Thyroid gland (tissue), 4 donors: ENCODE results near the gene RNASEH2A. TPM values are rescaled to one million over a fixed set of nuclear protein-coding genes. Genes with fewer than 3 reads are reported as not detected.

Experiments used
- DNase-seq, 2 donors: peaks; one replicate each; pipeline ENCODE4 v3.0.0-alpha.2; 2019
- H3K27ac ChIP-seq, 3 donors: fragments of 200-600 bp; sonication (generic); 1 replicate in 2 of 3; 2 replicates in 1 of 3; pipeline ENCODE4 v1.5.1; 2016 to 2019; ENCODE audit warnings: mild to moderate bottlenecking in 1 of 3, moderate library complexity in 1 of 3
- H3K27me3 ChIP-seq: fragments of 200-600 bp; sonication (generic); one replicate; pipeline ENCODE4 v1.5.1; 2019
- H3K36me3 ChIP-seq, 2 donors: fragments of 200-600 bp; sonication (generic); one replicate each; pipeline ENCODE4 v1.5.1; 2016 to 2019
- H3K4me1 ChIP-seq, 2 donors: fragments of 200-600 bp; sonication (generic); one replicate each; pipeline ENCODE4 v1.5.1; 2017 to 2019
- H3K4me3 ChIP-seq, 3 donors: fragments of 200-600 bp; sonication (generic); replicated peaks in 1 of 3; 1 replicate in 2 of 3; 2 replicates in 1 of 3; pipeline ENCODE4 v1.5.1; 2016; ENCODE audit warnings: mild to moderate bottlenecking in 1 of 3
- H3K9me3 ChIP-seq: fragments of 200-600 bp; sonication (generic); one replicate; pipeline ENCODE4 v1.5.1; 2017
- POLR2A ChIP-seq, 2 donors: fragments of 450-650 bp; IDR thresholded peaks; one replicate each; pipeline ENCODE4 v1.6.1; 2017; ENCODE audit warnings: antibody characterized with exemption in 2 of 2, mild to moderate bottlenecking in 2 of 2, moderate library complexity in 1 of 2
- WGBS, 2 donors: methylation state at CpG; one replicate each; pipeline ENCODE4 v1.1.5; 2017; 5-methylcytosine and 5-hydroxymethylcytosine counted together
- intact Hi-C: fragments of 100-400 bp; cut with DNase I; formaldehyde crosslinking; loops from one replicate; pipeline ENCODE4 v1.15.1; 2023
- total RNA-seq, 4 donors: library from RNA; depleted of rRNA; stranded (reverse); fragments of >200 nt; gene quantifications; one replicate each; pipeline ENCODE4 v1.2.3, GENCODE V29; 2016
- TF ChIP-seq, protein P1 (sequence below), 6 experiments: fragments of 200-600 bp in 3 of 6; fragments of 450-650 bp in 3 of 6; sonication (generic) in 3 of 6; IDR thresholded peaks; one replicate each; pipeline ENCODE4 v1.5.1; 2016 to 2019; ENCODE audit warnings: antibody characterized with exemption in 6 of 6, mild to moderate bottlenecking in 2 of 6, inconsistent platforms in 1 of 6, moderate library complexity in 1 of 6

The RNASEH2A gene
- total RNA-seq, 4 donors from 2014 or later, result 1.5 to 11.8 (median 5.4) TPM

DNA sequence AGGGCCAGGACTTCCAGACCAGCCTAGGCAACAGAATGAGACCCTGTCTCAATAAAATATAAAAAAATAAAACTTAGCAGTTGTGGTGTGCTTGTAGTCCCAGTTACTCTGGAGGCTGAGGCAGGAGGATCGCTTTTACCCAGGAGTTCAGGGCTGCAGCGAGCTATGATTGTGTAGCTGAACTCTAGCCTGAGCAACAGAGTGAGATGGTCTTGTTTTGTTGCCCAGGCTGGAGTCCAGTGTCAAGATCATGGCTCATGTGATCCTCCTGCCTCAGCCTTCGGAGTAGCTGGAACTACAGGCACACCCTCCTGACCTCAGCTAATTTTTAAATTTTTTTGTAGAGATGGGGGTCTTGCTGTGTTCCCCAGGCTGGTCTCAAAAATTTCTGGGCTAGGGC lies 19.4 kb upstream of the RNASEH2A start:
- Histone ChIP-seq H3K36me3 (peaks cover 0 to 4% of the 10 kb centered on the region in 2 donors), H3K27ac (peak overlapping the region; percentile 96 to 99 (median 96)), H3K4me1 (peaks cover 66 to 68% of the 10 kb centered on the region in 2 donors), H3K9me3 (no peaks in the 10 kb centered on the region), H3K4me3 (no peak overlapping the region), H3K27me3 (no peaks in the 10 kb centered on the region)
- intact Hi-C loops, result no loop called here
- DNase-seq, result peak in 1 of 2 donors; percentile 22
- TF ChIP-seq POLR2A (IDR thresholded peaks at IDR 0.05), result no peak
- 76 to 81% methylated on average over 3 of the region's 3 CpGs for WGBS, 2 donors

DNA sequence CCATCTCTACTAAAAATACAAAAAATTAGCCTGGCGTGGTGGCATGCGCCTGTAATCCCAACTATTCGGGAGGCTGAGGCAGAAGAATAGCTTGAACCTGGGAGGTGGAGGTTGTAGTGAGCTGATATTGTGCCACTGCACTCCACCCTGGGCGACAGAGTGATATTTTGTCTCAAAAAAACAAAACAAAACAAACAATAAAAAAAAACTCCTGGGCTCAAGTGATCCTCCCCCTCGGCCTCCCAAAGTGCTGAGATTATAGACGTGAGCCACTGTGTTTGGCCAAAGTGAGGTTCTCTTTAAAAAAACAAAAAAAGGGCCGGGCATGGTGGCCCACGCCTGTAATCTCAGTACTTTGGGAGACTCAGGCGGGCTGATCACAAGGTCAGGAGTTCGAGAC lies 18.9 kb upstream of the RNASEH2A start:
- intact Hi-C loops, result no loop called here
- WGBS, 2 donors, result 53 to 59% methylated on average over 10 of the region's 10 CpGs

DNA sequence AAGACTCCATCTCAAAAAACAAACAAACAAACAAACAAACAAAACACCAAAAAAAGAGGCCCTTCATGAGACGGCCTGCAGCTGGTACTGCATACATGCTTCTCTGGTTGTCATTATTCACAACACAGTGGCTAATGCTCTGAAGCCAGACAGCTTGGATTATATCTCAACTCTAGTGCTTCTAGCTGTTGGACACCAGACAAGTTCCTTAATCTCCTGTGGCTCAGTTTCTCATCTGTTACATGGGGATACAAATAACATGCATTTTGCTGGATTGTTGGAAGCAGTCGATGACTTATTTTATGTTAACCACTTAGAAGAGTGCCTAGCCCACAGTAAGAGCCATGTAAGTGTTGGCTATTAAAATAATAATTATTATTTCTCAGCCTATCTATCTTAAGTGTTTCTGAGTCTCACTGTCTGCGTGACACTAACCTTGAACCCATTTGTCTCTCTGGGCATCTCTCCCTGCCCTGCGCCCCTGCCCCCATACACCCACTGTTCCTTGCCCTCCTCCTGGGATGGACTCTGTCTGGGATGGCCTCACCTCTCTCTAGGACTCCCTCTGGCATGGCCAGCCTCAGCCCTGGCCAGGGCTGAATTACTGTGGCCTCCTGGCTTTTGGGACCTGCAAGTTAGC lies 18.2 kb upstream of the RNASEH2A start:
- Histone ChIP-seq H3K4me1 (peaks cover 59 to 62% of the 10 kb centered on the region in 2 donors), H3K9me3 (no peaks in the 10 kb centered on the region), H3K4me3 (peak overlapping the region in 1 of 3 donors; percentile 90), H3K36me3 (peaks cover 0 to 16% of the 10 kb centered on the region in 2 donors), H3K27ac (peak overlapping the region; percentile 96 to 99 (median 96)), H3K27me3 (no peaks in the 10 kb centered on the region)
- TF ChIP-seq POLR2A (IDR thresholded peaks at IDR 0.05), result no peak
- TF ChIP-seq, protein P1, sequence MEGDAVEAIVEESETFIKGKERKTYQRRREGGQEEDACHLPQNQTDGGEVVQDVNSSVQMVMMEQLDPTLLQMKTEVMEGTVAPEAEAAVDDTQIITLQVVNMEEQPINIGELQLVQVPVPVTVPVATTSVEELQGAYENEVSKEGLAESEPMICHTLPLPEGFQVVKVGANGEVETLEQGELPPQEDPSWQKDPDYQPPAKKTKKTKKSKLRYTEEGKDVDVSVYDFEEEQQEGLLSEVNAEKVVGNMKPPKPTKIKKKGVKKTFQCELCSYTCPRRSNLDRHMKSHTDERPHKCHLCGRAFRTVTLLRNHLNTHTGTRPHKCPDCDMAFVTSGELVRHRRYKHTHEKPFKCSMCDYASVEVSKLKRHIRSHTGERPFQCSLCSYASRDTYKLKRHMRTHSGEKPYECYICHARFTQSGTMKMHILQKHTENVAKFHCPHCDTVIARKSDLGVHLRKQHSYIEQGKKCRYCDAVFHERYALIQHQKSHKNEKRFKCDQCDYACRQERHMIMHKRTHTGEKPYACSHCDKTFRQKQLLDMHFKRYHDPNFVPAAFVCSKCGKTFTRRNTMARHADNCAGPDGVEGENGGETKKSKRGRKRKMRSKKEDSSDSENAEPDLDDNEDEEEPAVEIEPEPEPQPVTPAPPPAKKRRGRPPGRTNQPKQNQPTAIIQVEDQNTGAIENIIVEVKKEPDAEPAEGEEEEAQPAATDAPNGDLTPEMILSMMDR (IDR thresholded peaks at IDR 0.05), result no peak
- intact Hi-C loops, result no loop called here
- DNase-seq, result no peak
- 50 to 52% methylated on average over 4 of the region's 4 CpGs for WGBS, 2 donors

More for the DNA sequence above, 18.9 kb upstream of the RNASEH2A start:
- Histone ChIP-seq H3K9me3 (no peaks in the 10 kb centered on the region), H3K36me3 (peaks cover 0 to 9% of the 10 kb centered on the region in 2 donors), H3K27ac (peak overlapping the region; percentile 96 to 99 (median 96)), H3K4me1 (peaks cover 62 to 67% of the 10 kb centered on the region in 2 donors), H3K4me3 (no peak overlapping the region), H3K27me3 (no peaks in the 10 kb centered on the region)
- DNase-seq, result peak; percentile 37 to 40
- TF ChIP-seq POLR2A (IDR thresholded peaks at IDR 0.05), result peak in 1 of 2 donors; percentile 12
- TF ChIP-seq, protein P1 (IDR thresholded peaks at IDR 0.05), result no peak

DNA sequence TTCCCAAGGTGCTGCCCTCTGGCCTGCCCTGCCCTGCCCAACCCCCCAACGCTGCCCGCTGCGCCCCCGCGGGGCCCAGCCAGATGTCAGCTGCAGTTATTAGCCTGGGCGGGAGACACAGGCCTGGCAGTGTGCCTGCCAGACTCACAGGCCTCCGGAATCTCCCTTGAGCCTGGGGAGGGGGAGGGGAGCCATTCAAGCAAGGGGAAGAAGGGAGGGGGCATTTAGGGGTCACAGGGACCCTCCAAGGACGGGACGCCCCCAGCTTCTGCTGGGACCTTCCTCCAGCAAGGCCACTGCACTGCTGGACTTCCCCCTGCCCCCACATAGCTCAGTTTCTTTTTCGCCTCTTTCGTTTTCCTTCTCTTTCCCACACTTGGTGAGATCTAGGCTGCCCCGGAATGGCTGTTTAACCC lies 17.7 kb upstream of the RNASEH2A start:
- peak overlapping the region in 1 of 3 donors; percentile 90 for H3K4me3 ChIP-seq
- TF ChIP-seq, protein P1 (IDR thresholded peaks at IDR 0.05), result no peak
- peak in 1 of 2 donors; percentile 33 for TF ChIP-seq POLR2A (IDR thresholded peaks at IDR 0.05)
- H3K27ac ChIP-seq, result peak overlapping the region; percentile 96 to 99 (median 96)
- no peaks in the 10 kb centered on the region for H3K27me3 ChIP-seq
- intact Hi-C loops, result no loop called here
- H3K36me3 ChIP-seq, result peaks cover 0 to 16% of the 10 kb centered on the region in 2 donors
- peaks cover 53 to 57% of the 10 kb centered on the region in 2 donors for H3K4me1 ChIP-seq
- no peaks in the 10 kb centered on the region for H3K9me3 ChIP-seq
- 2 to 3% methylated on average over 9 to 12 of the region's 12 CpGs for WGBS, 2 donors
- peak; percentile 91 to 93 for DNase-seq

DNA sequence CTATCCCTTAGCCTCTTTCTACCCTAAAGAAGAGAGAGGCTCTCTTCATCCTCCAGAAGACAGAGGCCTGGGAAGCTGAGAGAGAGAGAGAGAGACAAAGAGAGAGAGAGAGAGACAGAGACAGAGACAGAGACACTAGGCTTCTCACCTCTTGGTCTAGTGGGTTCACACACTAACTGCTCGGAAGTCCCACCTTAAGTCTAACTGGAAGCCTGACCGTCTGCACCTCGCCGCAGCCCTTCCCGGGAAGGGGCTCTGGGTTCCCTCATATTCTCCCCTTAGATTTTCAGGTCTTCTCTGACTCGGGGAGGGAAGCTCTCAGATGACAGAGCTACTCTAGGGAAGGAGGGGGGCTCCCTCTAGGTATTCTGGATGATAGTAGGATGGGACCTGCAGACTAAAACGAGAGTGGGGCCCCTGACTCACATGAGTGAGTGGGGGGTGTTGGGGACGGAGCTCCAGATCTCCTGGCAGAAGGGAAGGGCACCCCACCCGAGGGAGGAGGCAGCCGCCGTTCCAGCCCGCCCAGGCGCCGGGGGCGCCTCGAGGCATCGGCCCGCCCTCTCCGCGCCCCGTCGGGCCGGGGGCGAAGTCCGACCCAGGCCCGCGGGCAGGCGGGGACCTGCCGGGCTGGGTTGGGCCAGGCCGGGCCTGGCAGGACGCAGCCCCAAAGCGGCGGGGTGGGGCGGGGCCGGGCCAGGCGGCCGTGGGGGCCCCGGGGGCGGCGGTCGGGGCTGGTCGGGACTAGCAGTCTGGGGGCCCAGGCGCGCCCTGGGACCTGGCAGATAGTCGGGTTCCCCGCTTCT lies 17.1 kb upstream of the RNASEH2A start:
- Histone ChIP-seq H3K4me1 (peaks cover 47 to 55% of the 10 kb centered on the region in 2 donors), H3K27me3 (no peaks in the 10 kb centered on the region), H3K4me3 (peak overlapping the region in 2 of 3 donors; percentile 20 to 90), H3K36me3 (peaks cover 0 to 16% of the 10 kb centered on the region in 2 donors), H3K27ac (peak overlapping the region; percentile 96 to 99 (median 96)), H3K9me3 (no peaks in the 10 kb centered on the region)
- intact Hi-C loops, result no loop called here
- DNase-seq, result no peak
- 7 to 8% methylated on average over 6 to 7 of the region's 46 CpGs for WGBS, 2 donors
- peak in 1 of 2 donors; percentile 37 for TF ChIP-seq POLR2A (IDR thresholded peaks at IDR 0.05)
- TF ChIP-seq, protein P1 (IDR thresholded peaks at IDR 0.05), result no peak
